Astrocyte (in vitro differentiated cells and primary cell): Measurements from ENCODE around the gene MFSD6.

Experiments
- CTCF ChIP-seq: IDR thresholded peaks from 2 replicates; pipeline ENCODE4 v1.5.1; 2011; ENCODE audit warnings: low read depth, mild to moderate bottlenecking, inconsistent platforms, low read length, moderate library complexity; ENCODE audit not compliant: insufficient read depth
- EZH2 ChIP-seq: IDR thresholded peaks from 2 replicates; pipeline ENCODE4 v1.6.1; 2012; ENCODE audit warnings: mild to moderate bottlenecking, low read length, inconsistent platforms; ENCODE audit not compliant: insufficient read depth

- TF ChIP-seq CTCF (no peak), EZH2 (no peak)
These were observed 7.1 kb downstream of the MFSD6 start for GRCh38 chr2:190415251-190415650.
